GM12878 (cell line): ENCODE data around the gene ZNF813. TPM values are rescaled to one million over a fixed set of nuclear protein-coding genes. Genes with fewer than 3 reads are reported as not detected.

Experiments used
- ATAC-seq: fragments of 200-7000 bp; cut with Tn5 transposase; 3 replicates; pipeline ENCODE4 v1.9.1; 2020; ENCODE audit warnings: mild to moderate bottlenecking, moderate library complexity
- BruUV-seq: library from RNA; stranded (reverse); fragments of 400-500 nt; replicated peaks from 2 replicates; lab custom pipeline; 2021; lab: Mats Ljungman, UMichigan
- CTCF ChIA-PET: fragments of 300-600 bp; sonication (Branson Sonifier 250); formaldehyde crosslinking; extraction: SDS; loops from one replicate; lab custom pipeline; 2021; ENCODE audit warnings: inconsistent platforms; lab: Yijun Ruan, JAX
- POLR2A ChIA-PET: fragments of 350-600 bp; formaldehyde crosslinking; extraction: SDS; loops from one replicate; lab custom pipeline; 2021; ENCODE audit warnings: inconsistent platforms; lab: Charles Lee
- RAD21 ChIA-PET: fragments of 300-600 bp; sonication (Branson Sonifier 250); formaldehyde crosslinking; loops from one replicate; lab custom pipeline; 2023; ENCODE audit warnings: antibody characterized with exemption; ENCODE audit not compliant: unreplicated experiment; lab: Charles Lee
- SMC1A ChIA-PET: fragments of 300-600 bp; sonication (Branson Sonifier 250); formaldehyde crosslinking; loops from one replicate; lab custom pipeline; 2023; ENCODE audit not compliant: unreplicated experiment, uncharacterized antibody; lab: Charles Lee
- DNase-seq: peaks from one replicate; pipeline ENCODE4 v3.0.0-alpha.2; 2011; ENCODE audit warnings: low read depth, low spot score
- FAIRE-seq: peaks from 3 replicates; lab custom pipeline; 2011; peaks lifted over from hg19 to GRCh38; lab: Jason Lieb, UNC
- H2AFZ ChIP-seq: 2 replicates; pipeline ENCODE4 v1.6.0; 2011; ENCODE audit warnings: low read depth, low read length, control low read depth; ENCODE audit not compliant: control insufficient read depth
- H3K27ac ChIP-seq: 2 replicates; pipeline ENCODE4 v1.5.1; 2011; ENCODE audit warnings: control low read depth; ENCODE audit not compliant: control insufficient read depth, insufficient read depth
- H3K27me3 ChIP-seq, 2 experiments: replicated peaks in 1 of 2; 2 replicates each; pipeline versions ENCODE4 v1.6.0 to v1.6.1; 2011; ENCODE audit warnings: low read length in 1 of 2; ENCODE audit not compliant: control insufficient read depth in 2 of 2, insufficient read depth in 2 of 2
- H3K36me3 ChIP-seq, 2 experiments: 2 replicates each; pipeline ENCODE4 v1.5.1; 2011; ENCODE audit warnings: low read length in 1 of 2; ENCODE audit not compliant: control insufficient read depth in 2 of 2, insufficient read depth in 2 of 2
- H3K4me1 ChIP-seq: 2 replicates; pipeline ENCODE4 v1.6.1; 2011; ENCODE audit warnings: mild to moderate bottlenecking, low read length, moderate library complexity, mixed read lengths; ENCODE audit not compliant: control insufficient read depth, insufficient read depth
- H3K4me2 ChIP-seq: 2 replicates; pipeline ENCODE4 v1.6.0; 2011; ENCODE audit warnings: control low read depth; ENCODE audit not compliant: control insufficient read depth, insufficient read depth
- H3K4me3 ChIP-seq: fragments of 200-600 bp; sonication (generic); 2 replicates; pipeline ENCODE4 v1.5.1; 2016
- H3K79me2 ChIP-seq: 2 replicates; pipeline ENCODE4 v1.6.0; 2011; ENCODE audit warnings: low read length; ENCODE audit not compliant: control insufficient read depth, insufficient read depth
- H3K9ac ChIP-seq: 2 replicates; pipeline ENCODE4 v1.8.0; 2011; ENCODE audit warnings: low read length, control low read depth, mixed read lengths; ENCODE audit not compliant: control insufficient read depth, insufficient read depth
- H3K9me3 ChIP-seq: replicated peaks from 3 replicates; pipeline ENCODE4 v1.5.1; 2011; ENCODE audit warnings: mild to moderate bottlenecking, low read length; ENCODE audit not compliant: control insufficient read depth, insufficient read depth
- H4K20me1 ChIP-seq: 2 replicates; pipeline ENCODE4 v1.6.0; 2011; ENCODE audit not compliant: control insufficient read depth, insufficient read depth
- CBFB ChIP-seq: IDR thresholded peaks from 2 replicates; pipeline ENCODE4 v1.6.1; 2016; ENCODE audit warnings: antibody characterized with exemption, low read depth
- GATAD2B ChIP-seq: fragments of 450-650 bp; conservative IDR thresholded peaks from 2 replicates; pipeline ENCODE4 v1.6.1; 2017; ENCODE audit warnings: low read depth, mild to moderate bottlenecking, moderate library complexity
- HDAC2 ChIP-seq: fragments of 200-600 bp; sonication (generic); IDR thresholded peaks from 2 replicates; pipeline ENCODE4 v1.6.1; 2017
- HSF1 ChIP-seq: fragments of 150-350 bp; IDR thresholded peaks from 2 replicates; pipeline ENCODE4 v1.6.1; 2014; ENCODE audit warnings: mild to moderate bottlenecking, low read depth, low read length
- IKZF1 ChIP-seq: fragments of 450-650 bp; conservative IDR thresholded peaks from 2 replicates; pipeline ENCODE4 v1.6.1; 2017; ENCODE audit warnings: antibody characterized with exemption, mild to moderate bottlenecking
- KAT2A ChIP-seq: conservative IDR thresholded peaks from 2 replicates; pipeline ENCODE4 v1.6.1; 2011; ENCODE audit warnings: low read depth, low read length; ENCODE audit not compliant: control insufficient read depth
- MEF2A ChIP-seq: IDR thresholded peaks from 2 replicates; pipeline ENCODE4 v1.6.1; 2011; ENCODE audit warnings: low read depth, mild to moderate bottlenecking, low read length, moderate library complexity; ENCODE audit not compliant: insufficient read depth
- NFIC ChIP-seq: IDR thresholded peaks from 2 replicates; pipeline ENCODE4 v1.6.1; 2012; ENCODE audit warnings: low read depth, mild to moderate bottlenecking, inconsistent platforms, low read length, moderate library complexity
- RAD21 ChIP-seq: IDR thresholded peaks from 2 replicates; pipeline ENCODE4 v1.6.1; 2011; ENCODE audit warnings: mild to moderate bottlenecking, low read depth, low read length, moderate library complexity; ENCODE audit not compliant: insufficient read depth
- RELB ChIP-seq: fragments of 450-650 bp; IDR thresholded peaks from 2 replicates; pipeline ENCODE4 v1.6.1; 2017; ENCODE audit warnings: low read depth, mild to moderate bottlenecking, moderate library complexity
- SMAD1 ChIP-seq: fragments of 450-650 bp; IDR thresholded peaks from 2 replicates; pipeline ENCODE4 v1.6.1; 2018; ENCODE audit warnings: mild to moderate bottlenecking, low read depth; ENCODE audit not compliant: partially characterized antibody
- STAT3 ChIP-seq: IDR thresholded peaks from 2 replicates; pipeline ENCODE4 v1.6.1; 2011; ENCODE audit warnings: low read depth, low read length, improper control_type of control experiment
- TBL1XR1 ChIP-seq: IDR thresholded peaks from 2 replicates; pipeline ENCODE4 v1.6.1; 2012; ENCODE audit warnings: low read depth, low read length, improper control_type of control experiment
- ZNF687 ChIP-seq: fragments of 450-650 bp; IDR thresholded peaks from 2 replicates; pipeline ENCODE4 v1.6.1; 2017; ENCODE audit warnings: mild to moderate bottlenecking, moderate library complexity
- WGBS: methylation state at CpG from one replicate; pipeline ENCODE4 v1.1.6; 2016; ENCODE audit warnings: low lambda C conversion rate; ENCODE audit not compliant: insufficient replicate concordance, insufficient coverage; ENCODE audit errors: missing lambda C conversion rate; 5-methylcytosine and 5-hydroxymethylcytosine counted together
- in situ Hi-C: fragments of 300-500 bp; cut with MboI; formaldehyde crosslinking; loops from 9 replicates; pipeline ENCODE4 v1.14.3; 2018; ENCODE audit warnings: mixed read lengths
- intact Hi-C: fragments of 100-400 bp; cut with micrococcal nuclease; formaldehyde crosslinking; loops from one replicate; pipeline ENCODE4 v1.14.2; 2022; ENCODE audit not compliant: unreplicated experiment
- polyA plus RNA-seq, 11 experiments: library from polyadenylated mRNA; depleted of rRNA in 4 of 11; unstranded in 6 of 11; stranded (reverse) in 5 of 11; fragments of >200 nt; fragmentation: Nextera tagmentation in 4 of 11; fragmentation: Illumina TruSeq in 1 of 11; extraction: Ambion mirVana in 4 of 11; extraction: Trizol in 1 of 11; gene quantifications; 1 replicate in 1 of 11; 2 replicates in 10 of 11; pipeline versions ENCODE4 v1.2.1 to v1.2.3, GENCODE V29; 2011 to 2016; ENCODE audit warnings: inconsistent platforms in 2 of 11, missing spikeins in 2 of 11, low read depth in 1 of 11
- total RNA-seq, 4 experiments: library from RNA; depleted of rRNA in 3 of 4; stranded (reverse); fragments of >200 nt in 3 of 4; fragmentation: Illumina TruSeq in 1 of 4; extraction: Trizol in 1 of 4; gene quantifications; 2 replicates each; pipeline versions ENCODE4 v1.2.1 to v1.2.3, GENCODE V29; 2013 to 2021

The ZNF813 gene
- total and polyA plus RNA-seq, 10 of the 15 experiments (the other 5 are each of a cell fraction or from before 2014, with no cell fraction given), result 0.27 to 4.8 (median 2.6) TPM

- H3K4me3 ChIP-seq, result no peak overlapping the region
- CTCF ChIA-PET, result interaction anchor here (1.1 to 2.2 kb wide), 3 partner anchors 27 to 84 kb away, joined by 3 to 11 read pairs (median 4); no protein-coding TSS in a partner anchor
- RAD21 ChIA-PET, result interaction anchor here (0.8 kb wide), 1 partner anchor 11 kb away, joined by 3 read pairs; no protein-coding TSS in a partner anchor
- no peak for TF ChIP-seq GATAD2B
- no peak for TF ChIP-seq HSF1
- TF ChIP-seq STAT3, result no peak
- TF ChIP-seq TBL1XR1, result no peak
- TF ChIP-seq KAT2A, result no peak
- no peak for TF ChIP-seq HDAC2
- TF ChIP-seq IKZF1, result no peak
- TF ChIP-seq ZNF687, result no peak
- TF ChIP-seq RAD21, result no peak
- TF ChIP-seq RELB, result peak; percentile 33; the same call in 1 of the 2 replicates
- no peak for TF ChIP-seq MEF2A
- TF ChIP-seq CBFB, result no peak
- no peak for TF ChIP-seq NFIC
- TF ChIP-seq SMAD1, result no peak
These were observed 42.3 kb downstream of the ZNF813 start for GRCh38 chr19:53509845-53510244.

More at GRCh38 chr19:53509845-53510244, 42.3 kb downstream of the ZNF813 start:
- WGBS, result 45% methylated on average over 5 of the region's 5 CpGs
- intact Hi-C loops (no loop called here), in situ Hi-C loops (no loop called here)
- no peak overlapping the region for H3K4me2 ChIP-seq
- no peak overlapping the region for H3K9ac ChIP-seq
- ChIA-PET SMC1A (interaction anchor here (0.5 to 2.4 kb wide), 4 partner anchors 10 to 589 kb away, joined by 3 to 8 read pairs (median 4); no protein-coding TSS in a partner anchor), POLR2A (interaction anchor here (0.5 kb wide), 1 partner anchor 1108 kb away, joined by 3 read pairs; no protein-coding TSS in a partner anchor)
- no peaks in the 10 kb centered on the region; the same call in 2 of the 3 replicates for H3K9me3 ChIP-seq
- no peaks in the 10 kb centered on the region for H4K20me1 ChIP-seq
- FAIRE-seq (no peak), ATAC-seq (no peak; the same call in 2 of the 3 replicates), DNase-seq (no peak)
- no peaks in the 10 kb centered on the region for H3K36me3 ChIP-seq
- no TSS peak for BruUV-seq
- H2AFZ ChIP-seq, result no peak overlapping the region
- no peaks in the 10 kb centered on the region for H3K79me2 ChIP-seq
- H3K4me1 ChIP-seq, result no peaks in the 10 kb centered on the region
- no peaks in the 10 kb centered on the region for H3K27me3 ChIP-seq
- no peak overlapping the region for H3K27ac ChIP-seq
